ENCODE measurements around the gene WDR7. TPM values are rescaled to one million over a fixed set of nuclear protein-coding genes. Genes with fewer than 3 reads are reported as not detected.

The WDR7 gene
- total and polyA plus RNA-seq, 3 donors from 2014 or later: 19.4 to 63.6 (median 35.9) TPM

GRCh38 chr18:56638232-56639103, 12.7 kb upstream of the WDR7 start, which contains the start of gene TXNL1:
TXNL1 (minus strand) TSS chr18:56638592; CDS start chr18:56638440, 152 bp downstream.
- H3K9me3 ChIP-seq: no peaks in the 10 kb centered on the region
- peak within 1 kb of the TSS; percentile 95 to 100 for H3K4me3 ChIP-seq
- 1% methylated on average over 61 to 64 of the region's 64 CpGs for WGBS, 2 donors
- intact Hi-C loops (cut with DNase I; ENCODE audit: low total_unique reads): no loop called here
- H3K27me3 ChIP-seq: no peaks in the 10 kb centered on the region
- H3K27ac ChIP-seq: peak within 1 kb of the TSS; percentile 99
- peaks cover 21% of the 10 kb centered on the region for H3K4me1 ChIP-seq
- no peaks in the 10 kb centered on the region for H3K36me3 ChIP-seq (ENCODE audit: low read depth, missing control alignments)
- DNase-seq: peak; percentile 99
- peak; percentile 9 for TF ChIP-seq POLR2A (IDR thresholded peaks at IDR 0.05)
- peak in 1 of 3 experiments; percentile 31 for TF ChIP-seq CTCF (IDR thresholded peaks at IDR 0.05)

DNA sequence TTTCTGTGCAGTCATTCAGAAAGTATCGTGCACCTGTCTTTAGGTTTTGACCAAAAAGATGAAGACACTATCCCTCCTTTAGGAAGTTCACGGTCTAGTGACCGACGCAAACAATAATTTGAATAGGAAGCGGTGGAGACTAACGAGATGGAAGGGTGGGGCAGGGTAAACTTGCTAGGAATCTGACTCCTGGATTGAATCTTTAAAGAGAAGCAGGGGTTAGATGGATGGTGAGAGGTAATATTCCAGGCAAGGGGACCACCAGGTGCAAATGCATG, 12.1 kb upstream of the WDR7 start:
- intact Hi-C loops (cut with DNase I; ENCODE audit: low total_unique reads): no loop called here
- 14 to 44% methylated on average over 6 of the region's 6 CpGs for WGBS, 2 donors

DNA sequence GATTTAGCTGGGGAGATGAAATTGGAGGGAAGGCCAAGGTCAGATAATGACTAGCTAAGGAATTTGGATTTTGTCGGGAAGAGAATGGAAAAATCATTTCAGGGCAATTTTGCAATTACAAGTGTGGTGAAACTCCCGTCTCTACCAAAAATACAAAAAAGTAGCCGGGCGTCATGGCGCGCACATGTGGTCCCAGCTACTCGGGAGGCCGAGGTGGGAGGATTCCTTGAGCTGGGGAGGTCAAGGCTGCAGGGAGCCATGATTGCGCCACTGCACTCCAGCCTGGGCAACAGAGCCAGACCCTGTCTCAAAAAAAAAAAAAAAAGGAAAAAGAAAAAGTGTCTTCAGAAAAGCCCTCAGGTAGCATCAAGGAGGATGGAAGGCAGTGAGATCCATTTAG, 11.6 kb upstream of the WDR7 start:
- Histone ChIP-seq H3K27ac (peak overlapping the region in 1 of 2 donors; percentile 93), H3K4me1 (peaks cover 21% of the 10 kb centered on the region), H3K36me3 (ENCODE audit: low read depth, missing control alignments) (no peaks in the 10 kb centered on the region), H3K4me3 (no peak overlapping the region), H3K27me3 (no peaks in the 10 kb centered on the region), H3K9me3 (no peaks in the 10 kb centered on the region)
- 78 to 87% methylated on average over 9 of the region's 9 CpGs for WGBS, 2 donors
- intact Hi-C loops (cut with DNase I; ENCODE audit: low total_unique reads): no loop called here
- DNase-seq: no peak
- TF ChIP-seq CTCF (IDR thresholded peaks at IDR 0.05): no peak

More for the DNA sequence above, 12.1 kb upstream of the WDR7 start:
- no peak for DNase-seq
- peaks cover 21% of the 10 kb centered on the region for H3K4me1 ChIP-seq
- peak overlapping the region; percentile 51 to 100 for H3K4me3 ChIP-seq
- H3K9me3 ChIP-seq: no peaks in the 10 kb centered on the region
- TF ChIP-seq POLR2A (IDR thresholded peaks at IDR 0.05): no peak
- TF ChIP-seq CTCF (IDR thresholded peaks at IDR 0.05): no peak
- H3K27me3 ChIP-seq: no peaks in the 10 kb centered on the region
- peak overlapping the region; percentile 90 to 93 for H3K27ac ChIP-seq
- H3K36me3 ChIP-seq (ENCODE audit: low read depth, missing control alignments): no peaks in the 10 kb centered on the region

DNA sequence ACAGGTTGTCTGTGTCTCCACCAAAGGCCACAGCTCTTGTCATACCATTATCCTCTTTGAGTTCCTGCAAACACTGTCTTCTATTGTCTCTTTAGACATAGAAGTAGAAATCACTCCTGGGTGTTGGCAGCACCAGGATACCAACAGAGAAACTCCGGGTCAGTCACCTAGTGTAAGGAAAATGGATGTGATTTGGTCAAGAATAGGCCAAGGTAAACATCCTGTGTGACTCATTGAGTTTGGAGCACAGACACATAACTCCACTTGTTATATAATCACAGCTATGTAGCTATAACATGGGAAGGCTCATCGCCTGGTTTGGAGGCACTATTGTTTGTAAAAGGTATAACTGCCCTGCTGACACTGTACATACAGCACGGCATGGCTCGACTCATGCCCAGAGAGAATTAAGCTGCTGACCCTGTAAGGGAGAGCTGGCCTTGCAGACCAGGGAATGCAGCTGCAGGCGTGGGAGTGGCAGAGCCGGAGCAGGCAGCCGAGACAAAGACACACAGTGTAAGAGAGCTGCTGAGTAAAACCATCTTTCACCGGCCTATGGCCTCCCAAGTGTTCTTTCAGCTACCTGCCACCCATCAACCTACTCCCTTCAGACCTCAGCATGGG, 9.3 kb upstream of the WDR7 start:
- H3K9me3 ChIP-seq: no peaks in the 10 kb centered on the region
- WGBS, 2 donors: 52 to 65% methylated on average over 8 of the region's 8 CpGs
- no peak overlapping the region for H3K4me3 ChIP-seq
- TF ChIP-seq POLR2A (IDR thresholded peaks at IDR 0.05) (no peak), CTCF (IDR thresholded peaks at IDR 0.05) (no peak)
- intact Hi-C loops (cut with DNase I; ENCODE audit: low total_unique reads): no loop called here
- DNase-seq: peak; percentile 80
- peaks cover 10% of the 10 kb centered on the region for H3K4me1 ChIP-seq
- peak overlapping the region; percentile 27 to 46 for H3K27ac ChIP-seq
- H3K27me3 ChIP-seq: no peaks in the 10 kb centered on the region
- H3K36me3 ChIP-seq (ENCODE audit: low read depth, missing control alignments): no peaks in the 10 kb centered on the region

Measured in testis (tissue), 3 donors.